ENCODE results near the gene PRPSAP2.

Gene PRPSAP2

DNA sequence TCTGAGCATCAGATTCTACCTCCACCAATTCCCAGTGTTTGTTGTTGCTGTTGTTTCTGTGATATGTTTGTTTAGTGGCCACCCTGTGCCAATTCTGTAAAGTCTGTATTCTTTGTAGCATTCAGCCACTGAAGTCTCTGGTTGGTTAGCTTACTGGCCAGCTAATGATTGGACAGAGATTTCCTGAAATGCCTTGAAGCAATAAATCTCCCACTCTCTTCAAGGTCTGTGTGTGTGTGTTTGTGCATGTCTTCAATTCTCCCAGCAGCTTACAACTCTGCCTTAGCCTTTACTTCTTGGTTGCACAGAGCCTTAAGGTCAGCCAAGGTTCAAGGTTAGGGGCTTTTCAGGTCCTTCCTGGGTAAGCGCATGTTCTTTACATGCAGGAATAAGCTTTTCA is 38.2 kb downstream of the PRPSAP2 start:
- TF ChIP-seq, protein P1, sequence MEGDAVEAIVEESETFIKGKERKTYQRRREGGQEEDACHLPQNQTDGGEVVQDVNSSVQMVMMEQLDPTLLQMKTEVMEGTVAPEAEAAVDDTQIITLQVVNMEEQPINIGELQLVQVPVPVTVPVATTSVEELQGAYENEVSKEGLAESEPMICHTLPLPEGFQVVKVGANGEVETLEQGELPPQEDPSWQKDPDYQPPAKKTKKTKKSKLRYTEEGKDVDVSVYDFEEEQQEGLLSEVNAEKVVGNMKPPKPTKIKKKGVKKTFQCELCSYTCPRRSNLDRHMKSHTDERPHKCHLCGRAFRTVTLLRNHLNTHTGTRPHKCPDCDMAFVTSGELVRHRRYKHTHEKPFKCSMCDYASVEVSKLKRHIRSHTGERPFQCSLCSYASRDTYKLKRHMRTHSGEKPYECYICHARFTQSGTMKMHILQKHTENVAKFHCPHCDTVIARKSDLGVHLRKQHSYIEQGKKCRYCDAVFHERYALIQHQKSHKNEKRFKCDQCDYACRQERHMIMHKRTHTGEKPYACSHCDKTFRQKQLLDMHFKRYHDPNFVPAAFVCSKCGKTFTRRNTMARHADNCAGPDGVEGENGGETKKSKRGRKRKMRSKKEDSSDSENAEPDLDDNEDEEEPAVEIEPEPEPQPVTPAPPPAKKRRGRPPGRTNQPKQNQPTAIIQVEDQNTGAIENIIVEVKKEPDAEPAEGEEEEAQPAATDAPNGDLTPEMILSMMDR (conservative IDR thresholded peaks at IDR 0.05; ENCODE audit: control insufficient read depth, insufficient read depth, low read depth, low read length) = no peak
- no peak overlapping the region for H3K4me3 ChIP-seq (ENCODE audit: control insufficient read depth, low read depth, low read length)
- DNase-seq (ENCODE audit: low read depth) = no peak

DNA sequence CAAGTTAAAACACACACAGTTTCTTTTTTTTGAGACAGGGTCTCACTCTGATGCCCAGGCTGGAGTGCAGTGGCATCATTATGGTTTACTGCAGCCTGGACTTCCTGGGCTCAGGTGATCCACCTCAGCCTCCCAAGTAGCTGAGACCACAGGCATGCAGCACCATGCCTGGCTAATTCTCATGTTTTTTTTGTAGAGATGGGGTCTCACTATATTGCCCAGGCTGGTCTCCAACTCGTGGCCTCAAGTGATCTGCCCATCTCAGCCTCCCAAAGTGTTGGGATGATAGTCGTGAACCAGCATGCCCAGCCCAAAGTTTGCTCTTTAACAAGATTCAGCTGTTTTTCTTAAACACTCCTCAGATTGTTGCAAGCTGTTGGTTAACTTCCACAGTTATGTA is 39.0 kb downstream of the PRPSAP2 start:
- H3K4me3 ChIP-seq (ENCODE audit: control insufficient read depth, low read depth, low read length) = no peak overlapping the region
- no peak for DNase-seq (ENCODE audit: low read depth)
- TF ChIP-seq, protein P1 (conservative IDR thresholded peaks at IDR 0.05; ENCODE audit: control insufficient read depth, insufficient read depth, low read depth, low read length) = no peak

DNA sequence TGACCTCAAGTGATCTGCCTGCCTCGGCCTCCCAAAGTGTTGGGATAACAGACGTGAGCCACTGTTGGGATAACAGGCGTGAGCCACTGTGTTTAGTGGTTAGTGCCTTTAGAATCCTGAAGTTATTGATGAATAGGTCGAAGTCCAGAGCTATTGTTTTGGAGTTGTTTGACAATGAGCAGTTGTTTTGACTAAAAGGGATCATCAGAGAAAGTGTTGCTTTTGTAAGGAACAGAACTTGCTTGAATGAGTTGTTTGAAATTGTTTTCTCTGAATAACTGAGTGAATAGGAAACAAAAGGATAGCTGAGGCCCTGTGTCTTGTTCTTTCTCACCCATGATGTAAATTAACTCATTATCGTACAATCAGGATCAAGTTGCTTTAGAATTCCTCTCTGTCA is 46.6 kb downstream of the PRPSAP2 start:
- no peak overlapping the region for H3K4me3 ChIP-seq (ENCODE audit: control insufficient read depth, low read depth, low read length)
- DNase-seq (ENCODE audit: low read depth) = no peak
- TF ChIP-seq, protein P1 (conservative IDR thresholded peaks at IDR 0.05; ENCODE audit: control insufficient read depth, insufficient read depth, low read depth, low read length) = no peak

DNA sequence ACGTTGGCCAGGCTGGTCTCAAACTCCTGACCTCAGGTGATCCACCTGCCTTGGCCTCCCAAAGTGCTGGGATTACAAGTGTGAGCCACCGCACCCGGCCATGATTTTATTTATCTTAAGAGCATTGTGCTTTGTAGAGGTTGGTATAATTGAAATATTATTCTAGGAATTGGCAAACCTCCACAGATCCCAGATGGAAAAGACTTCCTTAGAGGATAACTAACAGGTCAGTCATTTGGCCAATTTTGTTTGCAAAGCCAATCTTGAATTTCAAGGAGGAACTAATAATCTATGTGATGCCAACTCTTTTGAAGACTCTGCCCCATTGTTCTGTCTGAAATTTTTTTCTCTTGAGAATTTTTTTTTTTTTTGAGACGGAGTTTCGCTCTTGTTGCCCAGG is 47.3 kb downstream of the PRPSAP2 start:
- DNase-seq (ENCODE audit: low read depth) = no peak
- no peak overlapping the region for H3K4me3 ChIP-seq (ENCODE audit: control insufficient read depth, low read depth, low read length)
- TF ChIP-seq, protein P1 (conservative IDR thresholded peaks at IDR 0.05; ENCODE audit: control insufficient read depth, insufficient read depth, low read depth, low read length) = no peak

DNA sequence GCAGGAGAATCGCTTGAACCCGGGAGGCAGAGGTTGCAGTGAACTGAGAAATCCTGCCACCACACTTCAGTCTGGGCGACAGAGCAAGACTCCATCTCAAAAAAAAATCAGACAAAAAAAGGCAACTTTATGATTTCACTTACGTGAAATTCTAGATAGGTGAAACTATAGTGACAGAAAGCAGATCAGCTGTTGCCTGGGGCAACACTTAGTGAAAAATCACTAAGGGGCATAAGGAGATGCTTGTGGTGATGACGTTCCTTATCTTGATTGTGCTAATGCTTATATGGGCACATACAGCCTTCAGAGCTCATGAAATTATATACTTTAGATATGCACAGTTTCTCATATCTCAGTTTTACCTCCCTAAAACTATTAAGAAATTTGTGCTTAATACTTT is 52.4 kb downstream of the PRPSAP2 start:
- DNase-seq (ENCODE audit: low read depth) = no peak
- TF ChIP-seq, protein P1 (conservative IDR thresholded peaks at IDR 0.05; ENCODE audit: control insufficient read depth, insufficient read depth, low read depth, low read length) = no peak
- H3K4me3 ChIP-seq (ENCODE audit: control insufficient read depth, low read depth, low read length) = no peak overlapping the region

DNA sequence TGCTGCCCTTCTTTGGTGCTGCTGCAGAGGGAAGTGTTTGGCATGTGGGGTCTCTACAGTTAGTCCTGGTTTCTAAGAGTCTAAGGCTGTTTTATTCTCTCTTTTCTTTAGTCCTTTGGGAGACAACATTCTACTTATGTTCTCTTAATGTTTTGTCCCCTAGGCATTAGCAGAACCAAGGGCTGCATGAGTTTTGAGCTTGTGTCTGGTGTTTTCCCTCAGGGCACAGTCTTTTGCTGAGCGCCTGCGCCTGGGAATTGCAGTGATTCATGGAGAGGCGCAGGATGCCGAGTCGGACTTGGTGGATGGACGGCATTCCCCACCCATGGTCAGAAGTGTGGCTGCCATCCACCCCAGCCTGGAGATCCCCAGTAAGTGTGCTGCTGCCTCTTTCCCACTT is 53.0 kb downstream of the PRPSAP2 start:
- TF ChIP-seq, protein P1 (conservative IDR thresholded peaks at IDR 0.05; ENCODE audit: control insufficient read depth, insufficient read depth, low read depth, low read length) = no peak
- no peak for DNase-seq (ENCODE audit: low read depth)

DNA sequence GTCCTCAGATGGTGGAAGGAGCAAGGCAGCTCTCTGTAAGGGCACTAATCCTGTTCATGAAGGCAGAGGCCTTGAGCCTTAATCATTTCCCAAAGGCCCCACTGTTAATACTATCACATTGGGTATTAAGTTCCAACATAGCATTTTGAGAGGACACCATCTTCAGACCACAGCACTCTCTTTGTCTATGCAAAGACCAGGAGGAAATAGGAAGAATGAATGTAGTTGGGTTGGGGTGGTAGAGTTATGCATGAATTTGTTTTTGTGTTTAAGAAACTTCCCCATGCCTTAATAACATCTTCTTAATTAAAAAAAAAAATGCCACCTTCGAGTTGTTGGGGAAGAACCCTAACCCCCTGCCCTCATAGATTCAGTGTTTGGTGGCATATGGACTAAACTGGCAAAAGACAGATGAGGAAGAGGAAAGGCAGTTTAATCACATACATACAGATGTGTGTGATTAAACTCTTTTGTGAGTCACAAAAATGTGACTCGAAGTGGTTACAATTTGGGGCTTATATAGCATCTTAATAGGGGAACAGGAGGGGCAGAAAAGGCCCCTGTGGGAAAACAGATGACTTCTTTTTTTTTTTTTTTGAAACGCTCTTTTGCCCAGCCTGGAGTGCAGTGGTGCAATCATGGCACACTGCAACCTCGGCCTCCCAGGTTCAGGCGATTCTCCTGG is 59.0 kb downstream of the PRPSAP2 start:
- DNase-seq (ENCODE audit: low read depth) = peak; percentile 74
- TF ChIP-seq, protein P1 (conservative IDR thresholded peaks at IDR 0.05; ENCODE audit: control insufficient read depth, insufficient read depth, low read depth, low read length) = no peak
- no peak overlapping the region for H3K4me3 ChIP-seq (ENCODE audit: control insufficient read depth, low read depth, low read length)

More for the DNA sequence above, 53.0 kb downstream of the PRPSAP2 start:
- H3K4me3 ChIP-seq (ENCODE audit: control insufficient read depth, low read depth, low read length) = no peak overlapping the region
